ENCODE data around the gene SLC10A6.

Gene SLC10A6

DNA sequence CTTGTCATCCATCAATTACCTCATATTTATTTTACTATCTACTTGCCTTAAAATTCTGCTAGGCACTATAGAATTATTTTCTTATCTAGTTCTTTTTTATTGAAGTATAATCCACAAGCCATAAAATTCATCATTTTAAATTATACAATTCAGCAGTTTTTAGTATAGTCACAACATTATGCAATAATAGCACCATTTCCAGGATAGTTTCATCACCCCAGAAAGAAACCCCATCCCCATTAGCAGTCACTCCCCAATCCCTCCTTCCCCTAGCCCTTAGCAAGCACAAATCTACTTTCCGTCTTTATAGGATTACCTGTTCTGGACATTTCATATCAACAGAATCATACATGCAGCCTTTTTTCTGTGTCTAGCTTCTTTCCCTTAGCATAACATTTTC, 15.6 kb downstream of the SLC10A6 start:
- no peak for DNase-seq (ENCODE audit: low spot score)
- TF ChIP-seq, protein P1, sequence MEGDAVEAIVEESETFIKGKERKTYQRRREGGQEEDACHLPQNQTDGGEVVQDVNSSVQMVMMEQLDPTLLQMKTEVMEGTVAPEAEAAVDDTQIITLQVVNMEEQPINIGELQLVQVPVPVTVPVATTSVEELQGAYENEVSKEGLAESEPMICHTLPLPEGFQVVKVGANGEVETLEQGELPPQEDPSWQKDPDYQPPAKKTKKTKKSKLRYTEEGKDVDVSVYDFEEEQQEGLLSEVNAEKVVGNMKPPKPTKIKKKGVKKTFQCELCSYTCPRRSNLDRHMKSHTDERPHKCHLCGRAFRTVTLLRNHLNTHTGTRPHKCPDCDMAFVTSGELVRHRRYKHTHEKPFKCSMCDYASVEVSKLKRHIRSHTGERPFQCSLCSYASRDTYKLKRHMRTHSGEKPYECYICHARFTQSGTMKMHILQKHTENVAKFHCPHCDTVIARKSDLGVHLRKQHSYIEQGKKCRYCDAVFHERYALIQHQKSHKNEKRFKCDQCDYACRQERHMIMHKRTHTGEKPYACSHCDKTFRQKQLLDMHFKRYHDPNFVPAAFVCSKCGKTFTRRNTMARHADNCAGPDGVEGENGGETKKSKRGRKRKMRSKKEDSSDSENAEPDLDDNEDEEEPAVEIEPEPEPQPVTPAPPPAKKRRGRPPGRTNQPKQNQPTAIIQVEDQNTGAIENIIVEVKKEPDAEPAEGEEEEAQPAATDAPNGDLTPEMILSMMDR (IDR thresholded peaks at IDR 0.05; ENCODE audit: extremely low read depth, missing control alignments) = no peak

DNA sequence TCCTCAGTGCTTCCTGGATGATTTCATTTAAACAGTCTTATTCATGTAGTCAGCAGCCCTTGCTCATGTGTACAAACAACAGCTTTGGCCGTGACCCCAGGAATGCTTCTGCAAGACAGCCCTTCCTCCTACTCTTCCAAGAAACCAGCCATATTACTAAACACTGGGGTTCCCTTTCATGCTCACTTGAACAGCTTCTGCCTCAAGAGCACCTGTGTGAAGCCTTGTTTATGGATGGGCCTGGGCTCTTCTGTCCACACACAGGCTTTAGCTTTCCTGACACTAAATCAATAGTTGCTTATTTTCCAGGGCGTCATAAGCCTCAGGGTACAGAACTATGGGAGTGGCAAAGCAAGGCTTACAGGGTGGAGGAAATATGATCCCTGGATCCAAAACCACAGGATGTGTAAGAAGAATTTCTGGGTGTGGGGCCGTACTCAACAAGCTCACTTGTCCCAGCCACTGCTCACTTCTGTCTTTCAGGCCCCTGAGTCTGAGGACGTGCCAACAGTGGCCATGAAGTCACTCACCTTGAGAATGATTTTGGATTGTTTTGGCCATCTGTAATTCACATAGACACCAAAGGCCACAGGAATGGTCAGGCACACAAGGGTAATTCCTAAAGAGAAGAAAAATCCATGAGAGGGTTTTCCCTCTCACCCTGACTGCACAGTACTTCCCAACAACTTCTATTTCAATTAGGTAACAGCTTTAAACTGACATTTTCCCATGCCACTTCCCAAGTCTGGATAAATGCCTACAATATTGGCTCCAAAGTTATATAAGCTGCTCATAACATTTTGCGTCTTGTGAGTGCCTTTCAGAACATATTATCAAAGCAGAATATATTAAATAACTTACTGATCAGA, 17.7 kb downstream of the SLC10A6 start:
- no peak for DNase-seq (ENCODE audit: low spot score)
- TF ChIP-seq, protein P1 (IDR thresholded peaks at IDR 0.05; ENCODE audit: extremely low read depth, missing control alignments) = no peak

DNA sequence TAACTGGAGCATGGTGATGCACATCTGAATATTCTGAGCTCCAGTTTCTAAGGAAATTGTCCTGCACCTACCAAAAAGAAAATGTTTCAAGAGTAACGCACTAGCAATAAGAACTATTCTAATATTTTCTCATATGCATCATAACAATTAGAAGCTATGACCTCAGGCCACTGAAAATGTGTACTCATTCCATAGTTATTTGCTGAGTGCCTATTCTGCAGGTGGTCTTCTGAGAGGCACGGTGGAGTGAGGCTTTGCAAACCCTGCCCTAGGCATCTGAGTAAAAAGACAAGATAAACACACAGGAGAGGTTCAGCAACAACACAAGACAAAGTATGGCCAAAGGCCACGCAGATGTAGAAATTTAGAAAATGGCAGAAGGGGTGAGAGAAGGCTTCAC, 23.7 kb downstream of the SLC10A6 start:
- DNase-seq (ENCODE audit: low spot score) = no peak
- TF ChIP-seq, protein P1 (IDR thresholded peaks at IDR 0.05; ENCODE audit: extremely low read depth, missing control alignments) = no peak

DNA sequence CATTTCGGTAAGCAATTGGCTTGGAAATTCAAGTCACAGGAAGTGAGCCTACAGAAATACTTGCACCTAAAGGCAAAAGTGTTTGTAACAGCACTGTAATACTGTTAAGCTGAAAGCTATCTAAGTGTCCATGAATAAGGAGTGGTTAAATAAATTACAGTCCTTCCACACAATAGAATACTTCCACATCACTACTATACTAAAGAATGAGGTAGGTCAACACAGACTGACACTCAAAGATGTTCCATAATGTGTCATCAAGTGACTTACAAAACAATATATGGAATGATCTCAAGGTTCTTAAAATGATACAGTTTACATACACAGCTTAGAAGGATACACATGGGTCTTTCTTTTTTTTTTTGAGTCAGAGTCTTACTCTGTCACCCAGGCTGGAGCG, 27.0 kb downstream of the SLC10A6 start:
- TF ChIP-seq, protein P1 (IDR thresholded peaks at IDR 0.05; ENCODE audit: extremely low read depth, missing control alignments) = no peak
- DNase-seq (ENCODE audit: low spot score) = no peak

DNA sequence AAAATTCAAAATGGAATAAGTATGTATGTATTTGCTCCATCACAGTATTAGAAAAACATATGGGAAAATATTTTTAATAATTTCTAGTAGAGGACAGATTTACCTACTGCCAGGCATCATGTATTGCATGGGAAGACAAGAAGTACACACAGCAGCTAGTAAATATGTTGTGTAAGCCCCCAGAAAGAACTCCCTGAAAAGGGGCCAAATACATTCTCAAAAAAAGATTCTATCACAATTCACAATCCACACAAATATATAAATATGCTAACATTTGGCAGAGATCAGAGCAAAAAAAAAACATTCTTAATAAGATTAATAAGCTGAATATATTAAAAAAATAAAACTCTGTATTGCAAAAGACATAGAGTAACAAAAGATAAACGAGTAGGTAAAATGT, 28.0 kb downstream of the SLC10A6 start:
- no peak for DNase-seq (ENCODE audit: low spot score)
- TF ChIP-seq, protein P1 (IDR thresholded peaks at IDR 0.05; ENCODE audit: extremely low read depth, missing control alignments) = no peak

DNA sequence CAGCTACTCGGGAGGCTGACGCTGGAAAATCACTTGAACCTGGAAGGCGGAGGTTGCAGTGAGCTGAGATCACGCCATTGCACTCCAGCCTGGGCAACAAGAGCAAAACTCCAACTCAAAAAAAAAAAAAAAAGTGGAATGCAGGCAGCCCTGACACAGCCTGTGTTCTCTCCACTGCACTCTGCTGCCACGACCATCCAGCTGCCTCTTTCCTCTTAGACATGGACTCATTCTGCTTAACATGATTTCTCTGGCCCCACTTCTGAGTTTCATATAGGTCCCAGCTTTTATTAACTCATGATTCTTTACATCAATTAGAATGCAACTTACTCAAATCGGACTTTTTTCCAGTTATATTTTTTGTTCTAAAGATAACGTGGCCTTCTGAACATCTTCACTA, 29.6 kb downstream of the SLC10A6 start:
- TF ChIP-seq, protein P1 (IDR thresholded peaks at IDR 0.05; ENCODE audit: extremely low read depth, missing control alignments) = no peak
- DNase-seq (ENCODE audit: low spot score) = no peak

DNA sequence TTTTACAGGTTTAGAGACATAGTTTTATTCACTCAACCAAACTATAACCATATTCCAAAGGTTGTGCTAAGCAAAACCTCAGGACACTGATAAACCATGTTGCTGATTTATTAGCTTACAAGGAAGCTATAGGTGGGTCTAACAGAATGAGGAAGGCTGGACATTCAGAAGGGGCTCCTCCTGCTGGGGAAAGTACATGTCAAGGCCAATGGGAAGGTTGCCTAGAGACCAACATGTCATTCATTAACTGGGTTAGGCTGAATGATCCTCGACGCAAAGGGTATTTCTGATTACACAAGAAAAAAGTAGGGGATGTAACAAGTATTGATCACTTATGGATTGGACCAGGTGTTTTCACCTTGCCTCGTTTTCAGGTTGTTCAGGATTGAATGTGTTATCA, 30.3 kb downstream of the SLC10A6 start:
- TF ChIP-seq, protein P1 (IDR thresholded peaks at IDR 0.05; ENCODE audit: extremely low read depth, missing control alignments) = no peak
- DNase-seq (ENCODE audit: low spot score) = no peak
